ENCODE measurements around the gene ZNF302. TPM values are rescaled to one million over a fixed set of nuclear protein-coding genes. Genes with fewer than 3 reads are reported as not detected.

Gene ZNF302
- total RNA-seq, 1 donor from 2014 or later, result 45.6 TPM

- Histone ChIP-seq H3K9me3 (replicated peaks) (peaks cover 3% of the 10 kb centered on the region), H3K27me3 (ENCODE audit: low read depth) (no peaks in the 10 kb centered on the region), H3K4me1 (peaks cover 55% of the 10 kb centered on the region), H3K36me3 (peaks cover 19% of the 10 kb centered on the region), H3K4me3 (no peak overlapping the region), H3K27ac (replicated peaks) (no peak overlapping the region)
- no peak for TF ChIP-seq CTCF (IDR thresholded peaks at IDR 0.05; ENCODE audit: borderline replicate concordance)
- intact Hi-C loops (cut with micrococcal nuclease), result no loop called here
- DNase-seq, result no peak
These were observed 54.5 kb downstream of the ZNF302 start for GRCh38 chr19:34731964-34732363.

GRCh38 chr19:34732612-34733211 is 55.2 kb downstream of the ZNF302 start:
- intact Hi-C loops (cut with micrococcal nuclease), result no loop called here
- Histone ChIP-seq H3K9me3 (replicated peaks) (peaks cover 10% of the 10 kb centered on the region), H3K4me1 (peaks cover 56% of the 10 kb centered on the region), H3K27me3 (ENCODE audit: low read depth) (no peaks in the 10 kb centered on the region), H3K4me3 (peak overlapping the region; percentile 92), H3K36me3 (peaks cover 26% of the 10 kb centered on the region), H3K27ac (replicated peaks) (peak overlapping the region; percentile 100)
- no peak for TF ChIP-seq CTCF (IDR thresholded peaks at IDR 0.05; ENCODE audit: borderline replicate concordance)
- DNase-seq, result no peak

GRCh38 chr19:34733266-34733745 is 55.8 kb downstream of the ZNF302 start:
- H3K27ac ChIP-seq (replicated peaks), result peak overlapping the region; percentile 100
- H3K4me3 ChIP-seq, result peak overlapping the region; percentile 92
- DNase-seq, result peak; percentile 40
- TF ChIP-seq CTCF (IDR thresholded peaks at IDR 0.05; ENCODE audit: borderline replicate concordance), result no peak
- H3K36me3 ChIP-seq, result peaks cover 32% of the 10 kb centered on the region
- H3K27me3 ChIP-seq (ENCODE audit: low read depth), result no peaks in the 10 kb centered on the region
- intact Hi-C loops (cut with micrococcal nuclease), result no loop called here
- peaks cover 56% of the 10 kb centered on the region for H3K4me1 ChIP-seq
- H3K9me3 ChIP-seq (replicated peaks), result peaks cover 16% of the 10 kb centered on the region

GRCh38 chr19:34733746-34734536 is 56.5 kb downstream of the ZNF302 start, which contains the start of gene ZNF181:
ZNF181 (plus strand) TSS chr19:34734243; CDS start chr19:34735038, 795 bp downstream.
- intact Hi-C loops (cut with micrococcal nuclease), result no loop called here
- peak; percentile 90 for DNase-seq

More at GRCh38 chr19:34733746-34734536, 56.5 kb downstream of the ZNF302 start, which contains the start of gene ZNF181:
- H3K4me3 ChIP-seq, result peak within 1 kb of the TSS; percentile 92
- no peaks in the 10 kb centered on the region for H3K27me3 ChIP-seq (ENCODE audit: low read depth)
- peaks cover 23% of the 10 kb centered on the region for H3K9me3 ChIP-seq (replicated peaks)
- peak within 1 kb of the TSS; percentile 100 for H3K27ac ChIP-seq (replicated peaks)
- no peak for TF ChIP-seq CTCF (IDR thresholded peaks at IDR 0.05; ENCODE audit: borderline replicate concordance)
- peaks cover 38% of the 10 kb centered on the region for H3K36me3 ChIP-seq
- peaks cover 56% of the 10 kb centered on the region for H3K4me1 ChIP-seq

All from left ventricle myocardium inferior (tissue), 1 donor.